Activated CD8-positive, alpha-beta memory T cell treated with anti-CD3 and anti-CD28 coated beads, Interleukin-2, amount 50 U/mL, for 48 hours (primary cell): ENCODE data around the gene NRXN3.
"Not testable (repeated sequence)": the region's sequence is repeated elsewhere in the genome, so short reads cannot be mapped to it uniquely, and the experiment has no call there.

Source experiments
- DNase-seq: peaks from one replicate; pipeline ENCODE4 v3.0.0-alpha.2; 2020

The NRXN3 gene

DNA sequence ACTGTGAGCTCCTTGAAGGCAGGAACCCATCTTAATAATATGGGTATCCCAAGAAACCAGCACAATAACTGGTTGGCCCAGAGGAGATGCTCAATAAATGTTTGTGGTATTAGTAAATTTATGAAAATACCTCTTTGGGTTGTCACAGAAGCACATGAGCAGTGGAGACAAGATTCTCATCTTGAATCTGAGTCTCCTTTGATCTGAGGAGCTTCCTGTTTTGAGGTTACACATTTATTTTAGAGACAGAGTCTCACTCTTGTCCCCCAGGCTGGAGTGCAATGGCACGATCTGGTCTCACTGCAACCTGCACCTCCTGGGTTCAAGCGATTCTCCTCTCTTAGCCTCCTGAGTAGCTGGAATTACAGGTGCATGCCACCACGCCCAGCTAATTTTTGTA, 247.4 kb downstream of the NRXN3 start:
- DNase-seq: no peak

DNA sequence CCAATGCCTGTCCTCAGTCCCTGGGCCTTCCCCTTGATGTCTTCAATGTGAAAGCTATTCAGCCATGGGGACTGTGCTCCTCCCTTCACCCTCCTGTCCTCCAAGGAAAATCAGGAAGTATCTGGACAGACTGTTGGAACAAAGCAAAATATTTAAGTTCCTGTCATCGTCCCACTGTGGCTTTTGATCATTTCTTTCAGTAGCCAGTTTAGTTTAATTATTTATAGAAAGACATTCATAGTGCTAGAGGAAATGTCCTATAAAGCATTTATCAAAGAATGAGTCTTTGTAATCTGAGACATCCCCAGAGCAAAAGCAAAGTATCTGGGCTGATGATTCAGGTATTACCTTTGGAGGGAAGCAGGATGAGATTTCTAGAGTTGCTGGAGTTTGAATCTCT, 254.1 kb downstream of the NRXN3 start:
- DNase-seq: no peak

DNA sequence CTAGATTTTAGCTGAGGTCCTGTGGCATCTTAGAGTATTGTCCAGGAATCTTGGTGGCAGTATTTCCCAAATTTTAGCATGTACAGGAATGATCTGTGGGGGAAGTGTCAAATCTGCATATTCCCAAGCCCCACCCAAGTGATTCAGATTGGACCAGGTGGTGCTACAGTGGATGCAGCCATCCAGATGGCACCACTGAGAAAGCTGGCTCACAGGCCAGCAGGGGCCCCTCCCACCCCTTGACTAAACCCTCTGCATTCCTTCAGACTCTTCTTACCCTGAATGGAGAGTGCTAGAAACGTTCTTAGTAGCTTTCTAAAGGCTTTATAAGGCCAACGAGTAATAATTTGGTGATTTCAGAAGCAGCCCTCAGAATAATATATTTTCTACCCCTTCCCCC, 255.2 kb downstream of the NRXN3 start:
- no peak for DNase-seq

DNA sequence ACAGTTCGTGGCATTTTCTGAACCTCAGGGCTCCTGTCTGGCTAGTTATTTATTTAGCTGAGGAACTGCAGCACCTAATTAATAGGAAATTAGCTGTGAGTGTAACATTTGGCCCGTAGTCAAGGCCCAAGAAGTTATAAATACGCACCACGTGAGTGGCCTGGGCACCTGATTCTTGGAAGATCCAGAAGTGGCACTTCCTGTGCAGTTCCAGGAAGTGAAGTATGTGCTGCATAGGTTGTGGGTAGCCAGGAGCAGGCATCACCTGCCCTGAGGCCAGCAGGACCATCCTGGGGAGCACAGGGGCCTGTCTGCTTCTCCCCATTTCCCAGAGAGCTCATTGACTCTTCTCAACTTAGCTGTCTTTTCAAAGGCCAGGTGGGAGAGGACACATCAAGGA, 255.6 kb downstream of the NRXN3 start:
- DNase-seq: no peak

DNA sequence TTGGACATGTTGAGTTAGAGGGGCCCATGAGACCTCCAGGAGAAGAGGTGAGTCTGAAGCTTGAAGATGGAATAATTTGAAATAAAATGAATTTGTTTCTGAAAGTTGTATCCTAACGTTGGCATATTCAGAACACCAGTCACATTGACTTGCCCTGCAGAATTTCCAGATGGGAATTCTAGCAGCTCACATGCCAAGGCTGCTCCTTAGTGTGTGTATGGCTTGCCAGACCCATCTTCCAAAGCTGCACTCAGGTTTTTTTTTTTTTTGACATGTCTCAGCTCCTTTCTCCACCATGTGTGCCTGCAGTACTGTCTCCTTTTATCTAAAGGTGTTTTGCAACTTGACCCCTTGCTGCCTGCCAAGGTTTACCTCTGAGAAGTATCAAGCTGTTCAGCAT, 261.9 kb downstream of the NRXN3 start:
- no peak for DNase-seq

DNA sequence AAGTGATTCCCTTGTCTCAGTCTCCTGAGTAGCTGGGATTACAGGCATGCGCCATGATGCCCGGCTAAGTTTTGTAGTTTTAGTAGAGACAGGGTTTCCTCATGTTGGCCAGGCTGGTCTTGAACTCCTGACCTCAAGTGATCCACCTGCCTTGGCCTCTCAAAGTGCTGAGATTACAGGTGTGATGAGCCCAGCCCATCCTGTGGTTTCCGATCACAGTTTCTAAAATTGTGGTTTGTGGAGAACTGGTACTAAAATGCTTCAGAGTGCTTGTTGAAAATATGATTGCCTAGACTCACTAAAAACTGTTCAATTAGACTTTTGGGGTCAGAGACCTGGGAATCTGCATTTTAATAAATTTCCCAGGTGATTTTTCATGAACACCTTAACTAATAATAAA, 267.3 kb downstream of the NRXN3 start:
- not testable (repeated sequence) for DNase-seq

DNA sequence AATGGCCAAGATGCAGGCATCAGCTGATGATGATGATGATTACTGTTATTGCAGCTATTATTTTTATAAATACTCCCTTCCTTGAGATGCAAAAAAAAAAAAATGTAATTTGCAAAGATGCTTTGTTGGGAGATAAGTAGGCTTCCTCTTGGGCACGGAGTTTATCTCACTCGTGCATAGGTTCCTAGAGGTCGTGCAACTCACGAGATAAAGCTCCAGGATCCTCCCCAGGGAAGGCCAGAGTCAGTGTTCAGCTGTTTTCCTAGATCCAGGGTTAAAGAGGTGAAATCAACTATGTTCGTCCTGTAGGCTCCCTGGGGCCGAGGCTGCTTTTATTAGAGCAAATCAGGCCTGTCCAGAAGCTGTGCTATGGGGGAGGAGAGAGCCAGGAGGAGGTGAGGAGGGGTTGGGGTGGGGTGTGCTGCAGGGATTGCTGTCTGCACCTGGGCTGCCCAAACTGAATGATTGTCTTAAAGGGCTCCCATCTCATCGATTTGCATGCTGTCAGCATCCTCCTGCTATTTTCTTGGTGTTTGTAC, 270.3 kb downstream of the NRXN3 start:
- DNase-seq: no peak

DNA sequence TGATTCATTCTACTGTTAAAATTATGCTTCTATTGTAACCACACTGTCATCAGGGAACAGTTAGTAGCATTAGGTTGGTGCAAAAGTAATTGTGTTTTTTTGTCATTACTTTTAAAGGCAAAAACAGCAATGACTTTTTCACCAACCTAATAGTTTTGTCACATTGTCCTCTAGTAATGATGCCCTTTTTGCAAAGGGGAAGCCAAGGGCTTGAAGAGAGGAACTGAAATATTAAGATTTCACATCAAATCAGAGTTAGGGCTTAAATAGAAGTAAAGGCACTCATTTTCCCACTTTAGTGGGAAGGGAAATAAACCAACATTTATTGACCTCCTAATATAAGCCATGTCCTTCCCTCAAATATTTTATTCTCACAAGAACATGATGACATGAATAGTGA, 273.7 kb downstream of the NRXN3 start:
- no peak for DNase-seq

DNA sequence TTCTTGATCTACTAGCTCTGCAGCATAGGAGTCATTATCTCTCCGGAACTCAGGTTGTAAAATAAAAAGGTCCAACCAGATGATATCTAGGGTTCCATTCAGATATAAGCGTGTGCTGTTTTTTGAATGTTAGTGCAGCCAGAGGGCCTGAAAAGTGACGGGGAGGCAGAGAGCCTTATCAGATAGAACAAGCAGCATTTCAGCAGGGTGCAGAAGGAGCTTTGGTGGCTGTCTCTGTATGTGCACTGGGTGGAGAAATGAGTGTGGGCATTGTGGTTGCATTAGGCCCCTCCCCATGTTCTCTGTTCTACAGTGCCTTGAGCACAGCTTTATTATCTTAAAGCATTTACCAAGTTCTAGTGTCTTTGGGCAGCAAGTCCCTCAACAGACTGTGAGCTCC, 275.1 kb downstream of the NRXN3 start:
- DNase-seq: no peak

DNA sequence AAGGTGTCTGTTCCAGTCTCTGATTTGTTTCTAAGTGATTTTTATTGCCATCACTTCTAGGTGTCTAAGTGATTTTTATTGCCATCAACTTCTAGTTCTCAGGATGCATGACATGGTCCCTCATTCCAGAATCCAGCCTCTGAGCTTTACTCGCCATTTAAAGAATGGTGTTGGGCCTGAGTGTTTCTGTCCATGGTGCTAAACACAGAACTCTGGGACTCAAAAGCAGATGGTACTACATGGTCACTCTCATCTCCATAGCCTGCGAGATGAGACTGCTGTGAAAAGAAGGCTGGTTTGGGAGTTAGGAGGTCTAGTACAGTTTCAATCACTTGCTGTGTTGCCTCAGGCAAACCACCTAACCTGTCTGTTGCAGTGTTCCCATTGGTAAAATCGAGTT, 276.6 kb downstream of the NRXN3 start:
- DNase-seq: no peak

DNA sequence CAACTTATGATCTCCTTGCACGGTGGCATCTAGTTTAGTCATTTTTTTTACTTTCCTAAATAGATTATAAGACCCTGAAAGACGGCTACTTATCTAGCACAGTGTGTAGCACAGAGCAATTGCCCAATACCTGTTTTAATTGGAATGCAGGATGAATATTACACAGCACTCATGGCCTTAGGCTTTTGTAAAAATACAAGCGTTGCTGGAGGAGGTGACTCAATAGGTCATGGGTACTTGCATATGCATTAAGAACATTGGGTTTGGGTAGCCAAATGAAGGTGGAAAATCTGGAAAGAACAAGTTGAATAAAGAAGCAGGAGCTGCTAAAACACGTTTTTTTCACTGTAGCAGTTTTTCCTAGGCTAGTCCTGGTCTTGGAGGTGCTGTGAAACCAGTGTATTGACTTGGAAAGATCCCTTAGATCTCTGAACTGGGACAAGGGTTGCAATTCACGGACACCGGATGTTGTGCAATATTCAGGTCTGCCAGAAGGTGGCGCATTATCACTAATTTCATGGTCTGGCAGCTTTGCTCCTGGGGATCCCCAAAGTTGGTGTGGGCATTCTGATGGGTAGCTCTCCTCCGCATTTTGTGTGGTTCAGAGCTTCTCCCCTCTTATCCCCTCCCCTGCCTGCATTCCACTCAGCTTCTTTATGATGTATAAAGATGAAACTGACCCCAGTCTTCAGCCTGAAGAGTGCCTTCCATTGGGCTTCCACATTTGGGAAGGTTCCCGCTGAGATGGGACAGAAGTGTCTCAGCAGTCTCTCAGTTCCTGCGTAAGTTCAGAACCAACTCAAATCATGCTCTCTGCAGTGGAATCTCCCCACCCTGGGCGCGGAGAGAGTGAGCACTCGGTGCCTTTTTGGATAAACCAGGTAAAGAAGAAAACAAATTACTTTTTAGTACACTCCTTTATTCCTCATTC, 278.3 kb downstream of the NRXN3 start:
- DNase-seq: peak; percentile 78

DNA sequence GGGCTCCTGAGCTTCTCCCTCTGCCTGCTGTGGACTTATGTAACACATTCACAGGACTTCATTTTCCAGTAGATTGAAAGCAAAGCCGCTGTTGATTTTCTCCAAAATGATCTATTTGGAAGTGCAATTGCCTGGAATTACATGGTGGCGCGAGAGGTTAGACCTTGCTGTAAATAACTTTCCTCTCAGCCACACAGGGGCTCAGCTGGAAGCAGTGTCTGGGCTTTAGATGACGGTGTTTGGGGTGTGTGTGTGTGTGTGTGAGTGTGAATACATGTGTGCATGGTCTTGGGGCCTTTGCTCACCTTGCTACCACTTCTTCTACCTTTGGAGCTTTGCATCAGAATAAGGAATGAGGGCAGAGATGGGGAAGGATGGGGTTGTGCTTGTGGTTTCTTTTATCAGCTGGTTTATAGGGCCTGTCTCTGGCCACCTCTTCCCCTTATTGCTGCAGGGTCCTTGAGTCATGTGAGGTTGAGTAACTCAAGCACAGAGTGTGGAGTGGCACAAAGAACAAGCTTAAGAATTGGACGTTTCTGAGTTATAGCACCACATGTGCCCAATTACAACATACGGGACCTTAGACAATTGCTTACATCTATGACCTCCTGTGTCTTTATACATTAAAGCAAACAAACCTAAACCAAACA, 280.6 kb downstream of the NRXN3 start:
- no peak for DNase-seq

DNA sequence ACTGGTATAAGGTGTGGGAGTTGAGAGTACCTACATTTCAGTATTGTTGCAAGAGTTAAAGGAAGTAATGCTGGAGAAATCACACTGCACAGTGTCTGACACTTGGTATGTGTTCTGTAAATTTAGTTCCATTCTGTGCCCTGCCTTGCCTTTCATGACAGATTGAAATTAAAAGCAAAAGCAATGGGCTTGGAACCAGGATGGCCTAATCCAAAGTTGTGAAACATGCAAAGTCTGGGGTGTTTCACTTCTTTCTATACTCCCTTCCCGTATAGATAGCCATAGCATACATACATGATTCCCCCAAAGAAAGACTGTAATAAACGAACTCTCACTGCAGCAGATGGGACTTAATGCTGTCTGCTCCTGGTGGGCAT, 281.1 kb downstream of the NRXN3 start:
- DNase-seq: no peak

DNA sequence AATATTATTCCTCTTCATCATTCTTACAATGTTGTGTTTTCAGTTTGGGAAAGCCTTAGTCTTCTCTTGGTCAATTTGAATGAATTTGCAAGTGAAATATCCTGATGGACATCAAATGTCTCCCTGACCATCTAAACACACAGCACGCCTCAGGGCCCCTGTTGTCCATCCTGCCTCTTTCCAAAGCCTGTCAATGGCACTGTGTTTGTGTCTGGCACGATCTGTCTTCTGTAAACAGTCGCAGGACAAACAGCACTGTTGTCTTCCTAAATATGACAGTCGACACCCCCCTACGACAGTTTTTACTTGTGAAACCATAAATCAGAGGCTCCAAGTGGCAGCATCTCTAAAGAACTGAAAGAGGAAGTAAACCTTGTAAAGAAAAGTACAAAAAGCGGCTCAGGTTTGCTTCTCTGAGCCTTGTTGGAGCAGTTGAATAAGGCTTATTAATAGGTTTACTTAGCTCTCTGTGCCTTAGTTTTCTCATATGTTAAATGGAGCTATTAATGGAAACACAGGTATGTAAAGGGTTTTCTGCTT, 285.8 kb downstream of the NRXN3 start:
- no peak for DNase-seq

DNA sequence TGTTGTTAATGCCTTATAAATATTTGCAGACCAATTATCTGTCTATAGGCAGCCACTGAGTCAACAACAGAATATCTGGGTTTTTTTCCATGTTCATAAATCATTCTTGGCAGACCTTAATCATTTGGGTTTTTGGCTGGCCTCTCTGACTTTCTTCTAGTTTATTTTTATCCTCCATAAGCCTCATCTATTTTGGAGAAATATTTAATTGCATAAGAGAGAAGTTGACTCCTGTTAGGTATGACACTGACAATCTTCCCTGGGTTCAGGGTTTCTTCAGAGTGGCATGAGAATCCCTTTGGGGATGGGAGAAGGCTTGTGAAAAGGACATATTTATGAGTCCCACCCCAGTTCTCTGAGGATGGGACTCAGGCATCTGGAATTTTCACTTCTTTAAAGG, 299.8 kb downstream of the NRXN3 start:
- no peak for DNase-seq

DNA sequence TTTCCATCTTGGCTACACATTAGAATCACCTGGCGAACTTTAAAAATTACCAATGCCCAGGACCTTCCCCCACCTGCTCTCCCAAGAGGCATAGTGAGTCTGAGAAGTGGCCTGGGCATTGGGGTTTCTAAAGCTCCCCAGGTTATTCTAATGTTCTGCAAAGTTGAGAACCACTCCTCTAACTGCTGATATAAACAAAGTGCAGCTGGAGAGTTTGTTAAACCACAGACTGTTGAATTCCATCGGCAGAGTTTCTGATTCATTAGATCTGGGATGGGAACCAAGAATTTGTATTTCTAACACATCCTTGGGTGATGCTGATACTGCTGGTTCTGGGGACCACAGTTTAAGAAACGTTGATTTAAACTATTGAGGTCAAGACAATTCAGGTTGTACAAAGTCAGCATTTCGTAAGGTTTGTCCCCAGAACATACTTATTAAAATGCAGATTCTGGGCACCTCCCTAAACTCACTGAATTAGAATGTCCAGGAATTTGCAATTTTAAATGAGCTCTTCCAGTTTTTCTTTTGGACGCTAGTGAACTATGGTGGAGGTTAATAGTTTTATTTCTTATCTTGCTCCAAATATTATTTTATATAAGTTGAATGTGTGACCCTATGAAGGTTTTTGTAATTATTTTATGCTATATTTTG, 309.1 kb downstream of the NRXN3 start:
- DNase-seq: no peak

DNA sequence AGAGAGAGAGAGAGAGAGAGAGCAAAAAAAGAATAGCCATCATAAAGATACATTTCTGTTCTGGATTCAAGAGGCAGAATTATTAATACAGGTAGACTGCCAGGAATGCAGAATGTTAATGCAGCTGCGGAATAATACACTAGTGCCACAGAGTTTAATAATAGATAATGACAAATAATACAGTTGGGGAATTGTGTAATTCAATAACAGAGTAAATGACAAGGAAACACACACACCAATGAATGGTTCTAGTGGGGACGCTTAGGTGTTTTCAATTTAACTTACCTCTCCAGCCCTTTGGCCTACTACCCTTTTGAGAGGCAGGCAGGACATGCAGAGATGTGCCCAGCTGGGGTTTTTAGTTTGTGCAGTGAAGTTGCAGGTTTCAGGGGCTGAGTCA, 313.9 kb downstream of the NRXN3 start:
- no peak for DNase-seq

DNA sequence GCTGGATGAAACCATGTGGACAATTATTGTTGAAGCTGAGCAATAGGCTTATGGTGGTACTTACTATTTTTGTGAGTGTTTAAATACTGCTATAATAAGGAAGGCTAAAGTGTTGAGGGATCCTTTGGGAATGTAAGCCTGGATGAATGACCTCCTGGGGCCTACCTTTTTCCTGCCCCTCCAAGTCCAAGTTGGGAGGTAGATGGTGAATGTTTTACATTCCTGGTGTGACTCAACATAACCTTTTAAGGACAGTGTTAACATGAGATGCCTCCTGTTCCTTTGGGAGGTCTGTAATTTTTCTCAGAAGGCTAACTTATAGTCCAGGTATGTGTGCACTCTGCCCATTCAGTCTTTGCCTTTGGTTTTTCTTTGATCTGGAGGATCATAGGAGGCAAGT, 315.9 kb downstream of the NRXN3 start:
- DNase-seq: no peak

DNA sequence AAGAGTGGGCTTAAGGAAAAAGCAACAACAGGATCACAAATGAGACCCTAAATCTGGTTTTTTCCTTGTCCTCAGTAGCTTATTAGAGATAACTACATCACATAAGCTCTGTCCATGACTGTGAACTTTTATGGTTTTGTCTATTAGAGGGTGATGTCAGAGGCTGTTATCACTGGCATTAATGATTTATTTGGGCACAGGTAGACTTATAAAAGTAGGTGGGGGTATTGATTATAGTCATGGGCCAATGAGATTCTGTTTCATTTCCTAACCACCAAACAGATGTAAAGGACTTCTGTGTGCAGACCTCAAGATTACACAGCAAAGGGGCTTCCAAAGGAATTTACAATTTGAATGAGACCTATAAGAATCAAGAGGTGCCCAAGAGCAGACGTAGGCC, 316.4 kb downstream of the NRXN3 start:
- no peak for DNase-seq

DNA sequence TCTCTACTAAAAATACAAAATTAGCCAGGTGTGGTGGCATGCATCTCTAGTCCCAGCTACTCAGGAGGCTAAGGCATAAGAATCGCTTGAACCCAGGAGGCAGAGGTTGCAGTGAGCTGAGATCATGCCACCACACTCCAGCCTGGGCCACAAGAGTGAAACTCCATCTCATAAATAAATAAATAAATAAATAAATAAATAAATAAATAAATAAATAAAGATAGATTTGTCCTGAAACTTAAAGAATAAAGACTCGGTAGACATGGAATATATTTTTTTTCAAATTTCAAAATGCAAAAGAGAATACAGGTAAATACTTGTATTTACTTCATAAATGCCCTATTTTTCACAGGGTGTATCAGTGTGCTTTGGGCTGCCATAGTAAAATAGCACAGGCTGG, 317.4 kb downstream of the NRXN3 start:
- not testable (repeated sequence) for DNase-seq

DNA sequence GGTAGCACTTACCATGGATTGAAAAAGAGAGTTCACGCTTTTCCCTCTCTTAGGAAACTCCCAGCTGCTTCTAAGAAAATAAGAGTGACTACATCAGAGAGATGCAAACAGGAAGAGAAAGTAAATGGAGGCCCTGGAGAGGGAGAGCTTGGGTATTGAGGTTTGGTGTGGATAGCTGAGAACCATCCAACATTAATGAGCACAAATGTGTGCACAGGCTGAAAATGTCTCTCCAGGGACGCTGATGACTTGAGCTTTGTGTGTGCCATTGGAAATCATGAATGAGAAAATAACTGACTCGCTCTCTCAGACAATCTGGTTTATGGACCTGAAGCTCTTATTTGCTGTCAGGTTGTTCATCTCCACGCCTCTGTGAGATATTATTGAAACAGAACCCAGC, 318.8 kb downstream of the NRXN3 start:
- DNase-seq: no peak

DNA sequence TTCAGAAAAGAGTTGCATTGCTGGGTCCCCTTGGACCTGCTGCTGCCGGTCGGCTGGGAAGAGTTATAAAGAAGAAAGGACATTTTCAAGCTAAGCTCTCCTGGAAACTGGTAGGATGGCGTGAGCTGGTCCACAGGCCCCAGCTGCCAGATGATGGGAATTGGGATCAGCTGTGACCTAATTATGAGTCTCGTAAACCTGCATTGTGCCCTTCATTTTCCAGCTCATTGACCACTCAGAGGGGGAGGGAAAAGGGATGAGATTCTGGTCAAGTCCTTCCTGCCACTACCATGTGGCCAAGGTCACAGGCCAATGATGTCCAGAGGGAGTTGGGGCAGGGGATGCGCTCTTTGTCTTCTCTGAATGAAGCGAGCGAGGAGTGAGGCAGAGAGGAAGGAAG, 320.9 kb downstream of the NRXN3 start:
- DNase-seq: no peak

DNA sequence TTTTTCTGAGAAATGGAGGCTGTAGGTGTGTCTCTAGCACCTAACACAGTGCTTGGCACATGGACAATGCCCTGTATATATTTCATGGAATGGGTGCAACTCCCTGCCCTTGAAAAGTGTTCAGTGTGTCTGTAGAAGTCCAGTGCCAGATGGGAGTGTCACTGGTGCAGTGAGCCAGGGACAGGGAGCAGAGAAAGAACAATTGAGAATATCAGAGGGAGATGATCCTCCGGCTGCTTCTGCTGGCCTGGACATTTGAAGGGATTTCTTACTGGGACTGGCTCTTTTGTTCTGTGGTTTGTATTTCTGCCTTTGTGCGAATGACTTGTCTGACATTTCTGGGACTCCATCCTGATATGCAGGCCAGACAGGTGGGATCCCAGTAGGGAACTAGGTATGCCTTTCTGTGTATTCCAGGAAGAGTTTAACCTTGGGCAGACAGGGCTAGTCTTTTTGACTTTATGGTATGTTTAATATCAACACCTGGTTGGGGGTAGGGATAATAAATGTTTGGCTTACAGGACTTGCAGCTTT, 328.0 kb downstream of the NRXN3 start:
- no peak for DNase-seq
